H1 (cell line): ENCODE data around the gene C19orf38. TPM values are rescaled to one million over a fixed set of nuclear protein-coding genes. Genes with fewer than 3 reads are reported as not detected.

Experiments
- CTCF ChIA-PET: fragments of 300-600 bp; sonication (Branson Sonifier 250); formaldehyde crosslinking; loops from one replicate; lab custom pipeline; 2021; ENCODE audit not compliant: partially characterized antibody; lab: Charles Lee
- POLR2A ChIA-PET: fragments of 300-600 bp; sonication (Branson Sonifier 250); formaldehyde crosslinking; loops from one replicate; lab custom pipeline; 2021; ENCODE audit warnings: inconsistent platforms; ENCODE audit not compliant: partially characterized antibody; lab: Charles Lee
- DNase-seq, 2 experiments: peaks; one replicate each; pipeline versions ENCODE4 v3.0.0 to v3.0.0-alpha.2; 2010 to 2022; ENCODE audit warnings: low spot score in 2 of 2, low read depth in 1 of 2, mixed read lengths in 1 of 2
- FAIRE-seq: peaks from 2 replicates; lab custom pipeline; 2011; peaks lifted over from hg19 to GRCh38; lab: Jason Lieb, UNC
- H2AFZ ChIP-seq: 2 replicates; pipeline ENCODE4 v1.8.1; 2012; ENCODE audit warnings: low read length, inconsistent platforms
- H2AK5ac ChIP-seq: 2 replicates; pipeline ENCODE4 v1.6.1; 2013; ENCODE audit warnings: low read depth, low read length
- H2BK120ac ChIP-seq: replicated peaks from 2 replicates; pipeline ENCODE3; 2013; ENCODE audit warnings: low read depth, low read length, inconsistent platforms
- H2BK12ac ChIP-seq: 2 replicates; pipeline ENCODE4 v1.6.1; 2013; ENCODE audit warnings: low read depth, low read length
- H2BK15ac ChIP-seq: 2 replicates; pipeline ENCODE4 v1.6.1; 2013; ENCODE audit warnings: low read length
- H2BK20ac ChIP-seq: 2 replicates; pipeline ENCODE4 v1.6.1; 2013; ENCODE audit warnings: low read length
- H2BK5ac ChIP-seq: 2 replicates; pipeline ENCODE4 v1.6.1; 2013; ENCODE audit warnings: low read depth, low read length
- H3K14ac ChIP-seq: 2 replicates; pipeline ENCODE4 v1.6.1; 2013; ENCODE audit warnings: inconsistent platforms; ENCODE audit not compliant: insufficient read length
- H3K18ac ChIP-seq: 2 replicates; pipeline ENCODE4 v1.6.1; 2013; ENCODE audit warnings: low read length; ENCODE audit errors: extremely low read depth
- H3K23ac ChIP-seq: 2 replicates; pipeline ENCODE4 v1.6.1; 2013; ENCODE audit warnings: inconsistent platforms; ENCODE audit not compliant: insufficient read length
- H3K23me2 ChIP-seq: 2 replicates; pipeline ENCODE4 v1.6.1; 2013; ENCODE audit warnings: low read depth, low read length
- H3K27ac ChIP-seq: 2 replicates; pipeline ENCODE4 v1.6.1; 2011; ENCODE audit warnings: low read depth, low read length, inconsistent platforms
- H3K27me3 ChIP-seq, 4 experiments: replicated peaks in 1 of 4; 1 replicate in 1 of 4; 2 replicates in 3 of 4; pipeline versions ENCODE4 v1.6.1 to v1.8.1; 2011 to 2013; ENCODE audit warnings: low read length in 3 of 4, mild to moderate bottlenecking in 3 of 4, inconsistent platforms in 2 of 4, mixed read lengths in 2 of 4, moderate library complexity in 1 of 4; ENCODE audit not compliant: control insufficient read depth in 3 of 4, insufficient read depth in 3 of 4; ENCODE audit errors: extremely low read depth in 1 of 4
- H3K36me3 ChIP-seq, 4 experiments: 2 replicates each; pipeline versions ENCODE4 v1.6.1 to v1.8.1; 2011 to 2013; ENCODE audit warnings: mild to moderate bottlenecking in 4 of 4, low read length in 3 of 4, moderate library complexity in 2 of 4, control low read depth in 1 of 4, inconsistent platforms in 1 of 4; ENCODE audit not compliant: insufficient read depth in 4 of 4, control insufficient read depth in 2 of 4
- H3K4ac ChIP-seq: replicated peaks from 2 replicates; pipeline ENCODE3; 2013; ENCODE audit warnings: low read length, low read depth, mixed read lengths, inconsistent platforms; ENCODE audit not compliant: insufficient read length
- H3K4me1 ChIP-seq, 4 experiments: replicated peaks in 1 of 4; 1 replicate in 1 of 4; 2 replicates in 3 of 4; pipeline versions ENCODE4 v1.6.1 to v1.8.1; 2011 to 2013; ENCODE audit warnings: low read length in 3 of 4, inconsistent platforms in 2 of 4, mixed read lengths in 1 of 4; ENCODE audit not compliant: insufficient read depth in 4 of 4, control insufficient read depth in 3 of 4
- H3K4me2 ChIP-seq, 2 experiments: 2 replicates each; pipeline versions ENCODE4 v1.6.1 to v1.8.1; 2011 to 2013; ENCODE audit warnings: low read depth in 2 of 2, low read length in 2 of 2, control low read depth in 1 of 2, inconsistent platforms in 1 of 2, mild to moderate bottlenecking in 1 of 2; ENCODE audit not compliant: insufficient read depth in 1 of 2
- H3K4me3 ChIP-seq, 4 experiments: fragments of 200-600, 300-600 bp in 1 of 4; sonication (generic), shearing (Covaris generic), sonication (Bioruptor Twin) in 1 of 4; 2 replicates each; pipeline versions ENCODE4 v1.5.1 to v1.8.1; 2011 to 2016; ENCODE audit warnings: low read length in 4 of 4, low read depth in 3 of 4, control low read depth in 2 of 4, inconsistent platforms in 2 of 4, mild to moderate bottlenecking in 2 of 4, mixed read lengths in 1 of 4, moderate library complexity in 1 of 4; ENCODE audit not compliant: insufficient read depth in 2 of 4; ENCODE audit errors: extremely low read depth in 1 of 4
- H3K56ac ChIP-seq: replicated peaks from 2 replicates; pipeline ENCODE3; 2013; ENCODE audit warnings: low read depth, mild to moderate bottlenecking, mixed read lengths, low read length, inconsistent platforms; ENCODE audit not compliant: insufficient read length
- H3K79me1 ChIP-seq: 2 replicates; pipeline ENCODE4 v1.6.1; 2013; ENCODE audit warnings: low read depth, low read length, control low read depth
- H3K79me2 ChIP-seq, 2 experiments: 2 replicates each; pipeline versions ENCODE4 v1.6.1 to v1.8.1; 2012 to 2013; ENCODE audit warnings: low read length in 2 of 2, mild to moderate bottlenecking in 2 of 2, inconsistent platforms in 1 of 2; ENCODE audit not compliant: insufficient read depth in 2 of 2, control insufficient read depth in 1 of 2
- H3K9ac ChIP-seq, 4 experiments: replicated peaks in 1 of 4; 1 replicate in 1 of 4; 2 replicates in 3 of 4; pipeline versions ENCODE4 v1.6.1 to v1.8.1; 2011 to 2013; ENCODE audit warnings: low read depth in 3 of 4, low read length in 3 of 4, control low read depth in 2 of 4, mild to moderate bottlenecking in 2 of 4, moderate library complexity in 2 of 4, inconsistent platforms in 1 of 4; ENCODE audit errors: extremely low read depth in 1 of 4
- H3K9me3 ChIP-seq, 2 experiments: 2 replicates each; pipeline versions ENCODE4 v1.6.1 to v1.8.1; 2012 to 2013; ENCODE audit warnings: mild to moderate bottlenecking in 2 of 2, moderate library complexity in 2 of 2, control low read depth in 1 of 2, inconsistent platforms in 1 of 2, low read depth in 1 of 2, low read length in 1 of 2, mixed read lengths in 1 of 2; ENCODE audit not compliant: insufficient read depth in 2 of 2
- H4K20me1 ChIP-seq, 2 experiments: replicated peaks in 1 of 2; 2 replicates each; pipeline versions ENCODE3 to v1.8.1; 2011 to 2013; ENCODE audit warnings: inconsistent platforms in 2 of 2, low read length in 2 of 2, mild to moderate bottlenecking in 1 of 2; ENCODE audit not compliant: insufficient read depth in 2 of 2, control insufficient read depth in 1 of 2
- H4K5ac ChIP-seq: 2 replicates; pipeline ENCODE4 v1.6.1; 2013; ENCODE audit warnings: low read length, low read depth, mixed read lengths, inconsistent platforms; ENCODE audit not compliant: insufficient read length
- H4K8ac ChIP-seq: 2 replicates; pipeline ENCODE4 v1.8.0; 2013; ENCODE audit warnings: mild to moderate bottlenecking, moderate library complexity, low read length, inconsistent platforms; ENCODE audit not compliant: insufficient read depth; ENCODE audit errors: extremely low read depth
- H4K91ac ChIP-seq: replicated peaks from 2 replicates; pipeline ENCODE3; 2013; ENCODE audit warnings: low read length, mixed read lengths, inconsistent platforms; ENCODE audit not compliant: insufficient read length
- ATF2 ChIP-seq: IDR thresholded peaks from 2 replicates; pipeline ENCODE4 v1.6.1; 2012; ENCODE audit warnings: low read length, inconsistent platforms
- CHD2 ChIP-seq: IDR thresholded peaks from 2 replicates; pipeline ENCODE4 v1.6.1; 2012; ENCODE audit warnings: low read length, improper control_type of control experiment
- WGBS, 2 experiments: shearing (Covaris generic) in 1 of 2; methylation state at CpG; one replicate each; pipeline versions ENCODE4 v1.1.6 to v1.1.7; 2013 to 2015; ENCODE audit warnings: low lambda C conversion rate in 2 of 2, mixed read lengths in 2 of 2, inconsistent platforms in 1 of 2, low coverage in 1 of 2, missing lambda C conversion rate in 1 of 2; ENCODE audit not compliant: insufficient replicate concordance in 2 of 2, insufficient coverage in 1 of 2, insufficient read length in 1 of 2; ENCODE audit errors: extremely low coverage in 1 of 2, missing lambda C conversion rate in 1 of 2; 5-methylcytosine and 5-hydroxymethylcytosine counted together
- polyA plus RNA-seq, 7 experiments: library from polyadenylated mRNA; depleted of rRNA in 3 of 7; stranded (reverse) in 5 of 7; unstranded in 2 of 7; fragments of >200 nt in 5 of 7; fragments of 200-250 nt in 2 of 7; gene quantifications; 1 replicate in 5 of 7; 2 replicates in 1 of 7; 4 replicates in 1 of 7; pipeline versions ENCODE4 v1.2.1 to v1.2.3, GENCODE V29; 2011 to 2013; ENCODE audit warnings: missing spikeins in 2 of 7, mixed read lengths in 2 of 7
- total RNA-seq: library from RNA; stranded (reverse); fragmentation: NEBNext Ultra II Directional; extraction: Animal tissue kit (Norgen Biotek cat#: 25700); gene quantifications from 2 replicates; pipeline ENCODE4 v1.2.1, GENCODE V29; 2021

C19orf38 gene
- total and polyA plus RNA-seq, 2 of the 8 experiments (the other 6 are each of a cell fraction or from before 2014, with no cell fraction given) = 0.53 TPM; not detected in 1

- no peak for FAIRE-seq
- Histone ChIP-seq H3K36me3 (peaks cover 19 to 39% (median 27%) of the 10 kb centered on the region in 4 experiments), H2BK120ac (no peak overlapping the region)
- TF ChIP-seq CHD2 = no peak
- TF ChIP-seq ATF2 = no peak
Observed at GRCh38 chr19:10911579-10912363, 63.6 kb downstream of the C19orf38 start.

More at GRCh38 chr19:10911579-10912363, 63.6 kb downstream of the C19orf38 start:
- Histone ChIP-seq H4K20me1 (peaks cover 0 to 15% of the 10 kb centered on the region in 2 experiments), H3K14ac (no peak overlapping the region), H2AK5ac (no peak overlapping the region), H3K4me3 (no peak overlapping the region), H4K8ac (no peak overlapping the region), H2BK15ac (no peak overlapping the region), H2AFZ (no peak overlapping the region), H3K4me2 (no peak overlapping the region), H3K79me2 (no peaks in the 10 kb centered on the region), H2BK12ac (no peak overlapping the region), H3K27me3 (no peaks in the 10 kb centered on the region), H3K56ac (no peak overlapping the region), H3K18ac (no peak overlapping the region), H3K9me3 (no peaks in the 10 kb centered on the region), H3K9ac (no peak overlapping the region), H3K4me1 (no peaks in the 10 kb centered on the region; a peak in 2 of 7 replicates), H3K79me1 (peaks cover 2% of the 10 kb centered on the region), H4K91ac (no peak overlapping the region), H3K23me2 (no peaks in the 10 kb centered on the region), H3K27ac (no peak overlapping the region), H2BK5ac (no peak overlapping the region; the same call in 1 of the 2 replicates), H3K4ac (no peak overlapping the region), H2BK20ac (no peak overlapping the region), H4K5ac (no peak overlapping the region), H3K23ac (no peak overlapping the region)
- WGBS, 2 experiments = 94% methylated on average over 31 of the region's 31 CpGs; no CpG with 5 or more reads in 1 of the 2 experiments
- ChIA-PET CTCF (interaction anchor here (0.6 to 1.2 kb wide), 4 partner anchors 13 to 88 kb away, joined by 3 to 5 read pairs (median 4); no protein-coding TSS in a partner anchor), POLR2A (interaction anchor here (0.8 to 1.5 kb wide), 4 partner anchors 10 to 39 kb away, joined by 3 to 5 read pairs (median 5); no protein-coding TSS in a partner anchor)
- DNase-seq = no peak
